GM19463 (cell line): ENCODE results near the gene FOLR2.

Experiments used
- ATAC-seq: cut with Tn5 transposase; IDR thresholded peaks from one replicate; pipeline ENCODE4 v1.9.1; 2021; ENCODE audit warnings: mild to moderate bottlenecking, moderate library complexity; ENCODE audit not compliant: unreplicated experiment

Gene FOLR2

GRCh38 chr11:72239849-72240460 lies 23.4 kb downstream of the FOLR2 start:
- ATAC-seq = no peak

DNA sequence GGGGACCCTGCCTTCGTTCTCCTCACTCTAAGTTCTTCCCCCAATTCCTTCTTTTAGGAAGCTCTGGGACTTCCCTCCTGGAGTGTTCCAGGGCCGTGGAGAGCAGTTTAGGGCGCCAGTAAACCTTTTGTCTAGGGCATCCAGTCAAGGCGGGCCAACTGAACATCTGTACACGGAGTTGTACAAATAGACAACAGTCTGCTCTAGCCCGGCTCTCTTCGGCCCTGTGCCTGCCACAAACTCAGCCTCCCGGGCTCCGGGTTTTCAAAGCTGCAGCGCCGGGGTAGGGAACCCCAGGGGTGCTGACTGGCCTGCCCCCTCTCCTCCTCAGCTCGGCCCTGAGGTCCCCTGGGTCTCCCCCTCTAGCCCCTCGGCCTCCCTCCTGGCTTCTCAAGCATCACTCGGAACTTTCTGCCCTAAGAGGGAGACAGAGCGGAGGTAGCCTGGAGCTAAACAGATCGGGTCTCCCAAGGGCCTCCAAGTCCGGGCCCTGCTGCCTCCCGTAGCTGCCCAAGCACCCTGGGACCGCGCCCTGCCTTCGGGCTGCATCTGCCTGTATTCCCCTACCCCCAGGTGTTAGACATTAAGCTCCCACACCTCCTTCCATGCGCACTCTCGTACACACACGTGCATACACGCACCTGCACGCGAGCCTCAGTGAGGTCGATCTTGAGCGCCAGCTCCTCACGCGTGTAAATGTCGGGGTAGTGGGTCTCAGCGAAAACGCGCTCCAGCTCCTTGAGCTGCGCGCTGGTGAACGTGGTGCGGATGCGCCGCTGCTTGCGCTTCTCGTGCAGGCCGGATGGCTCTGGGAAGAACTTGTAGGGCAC lies 24.1 kb downstream of the FOLR2 start:
- ATAC-seq = no peak

DNA sequence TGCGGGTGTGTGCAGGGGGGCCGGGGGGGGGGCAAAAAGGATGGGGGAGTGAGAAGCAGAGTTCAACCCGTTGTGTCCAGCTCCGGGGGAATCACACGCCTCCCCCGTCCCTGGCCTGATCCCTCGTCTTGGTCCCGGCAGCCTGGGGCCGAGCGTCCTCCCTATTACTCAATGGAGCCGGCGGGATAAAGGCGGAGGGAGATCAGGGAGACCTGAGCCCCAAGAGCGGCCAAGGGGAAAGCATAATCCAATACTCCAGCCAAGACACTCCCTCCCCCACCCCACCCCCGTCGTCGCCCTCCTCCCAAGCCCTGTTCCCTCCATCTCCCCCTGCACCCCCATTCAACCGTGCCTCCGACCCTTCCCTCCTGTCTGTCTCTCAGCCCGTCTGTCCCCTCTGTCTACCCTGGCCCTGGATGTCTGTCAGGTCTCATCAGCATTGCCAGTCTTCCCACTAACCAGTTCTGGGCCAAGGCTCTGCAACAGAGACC lies 24.7 kb downstream of the FOLR2 start:
- ATAC-seq = no peak

DNA sequence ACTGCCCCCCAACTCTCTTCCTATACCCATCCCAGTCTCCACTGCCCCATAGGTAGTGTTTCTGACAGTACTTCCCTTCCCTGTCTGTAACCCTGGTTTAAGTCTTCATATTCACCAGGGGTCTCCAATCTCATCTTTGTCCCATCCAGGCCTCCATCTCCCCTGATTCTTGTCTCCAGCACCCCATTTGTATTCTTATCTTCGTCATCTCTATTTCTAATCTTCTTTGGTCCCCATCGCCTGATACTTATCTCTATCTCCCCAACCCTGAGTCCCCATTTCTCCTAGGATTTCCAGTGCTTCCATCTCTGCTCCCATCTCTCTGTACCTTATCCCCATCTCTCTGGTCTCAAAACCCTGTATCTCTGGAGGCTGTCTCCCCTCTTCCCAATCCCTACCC lies 25.5 kb downstream of the FOLR2 start:
- ATAC-seq = no peak

- ATAC-seq = no peak
Observed at GRCh38 chr11:72243173-72244059, 26.8 kb downstream of the FOLR2 start.

DNA sequence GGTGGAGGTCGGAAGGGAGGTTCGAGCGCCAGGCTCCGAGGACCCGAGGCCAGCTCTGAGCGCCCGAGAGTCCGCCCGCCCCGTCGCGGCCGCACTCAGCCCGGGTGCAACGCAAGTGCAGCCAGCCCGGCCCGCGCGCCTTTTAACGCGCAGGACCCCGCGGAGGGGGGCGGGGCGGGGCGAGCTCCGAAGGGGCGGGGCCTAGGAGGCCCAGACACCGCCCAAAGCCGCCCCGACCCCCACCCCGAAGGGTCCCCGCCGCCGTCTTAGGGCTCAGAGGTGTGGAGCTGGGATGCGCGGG lies 27.4 kb downstream of the FOLR2 start, which contains the start of gene PHOX2A:
Gene PHOX2A (minus strand): TSS at position 117 of the 301 bp plus-strand sequence. CDS start 172 bp downstream, outside the sequence.
- no peak for ATAC-seq

- ATAC-seq = no peak
Observed at GRCh38 chr11:72244361-72245262, 28.0 kb downstream of the FOLR2 start.

- ATAC-seq = no peak
Observed at GRCh38 chr11:72245263-72245816, 28.7 kb downstream of the FOLR2 start.

GRCh38 chr11:72247584-72247983 lies 31.0 kb downstream of the FOLR2 start:
- ATAC-seq = no peak

GRCh38 chr11:72249961-72250360 lies 33.4 kb downstream of the FOLR2 start:
- ATAC-seq = no peak

- no peak for ATAC-seq
Observed at GRCh38 chr11:72250661-72251464, 34.3 kb downstream of the FOLR2 start.

DNA sequence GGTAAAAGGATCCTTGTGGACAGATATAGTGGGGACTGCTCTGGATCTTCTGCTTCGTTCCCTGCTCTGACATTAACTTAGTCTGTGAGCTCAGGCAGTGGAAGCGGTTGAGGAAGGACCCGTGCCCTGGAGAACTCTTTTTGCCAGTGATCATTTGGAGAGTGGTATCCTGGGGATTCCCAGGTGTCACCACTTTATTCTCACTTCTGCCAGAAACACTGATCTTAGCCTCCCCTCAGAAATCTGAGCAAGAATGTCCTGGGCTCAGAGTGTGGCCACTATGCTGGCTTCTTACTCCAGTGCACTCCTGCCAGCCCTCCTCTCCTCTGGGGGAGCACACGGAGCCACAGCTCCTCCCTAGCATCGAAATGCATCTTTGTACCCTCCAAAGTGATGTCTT lies 35.0 kb downstream of the FOLR2 start:
- no peak for ATAC-seq

GRCh38 chr11:72253392-72253791 lies 36.8 kb downstream of the FOLR2 start:
- no peak for ATAC-seq

GRCh38 chr11:72254299-72254993 lies 37.9 kb downstream of the FOLR2 start:
- ATAC-seq = no peak

- no peak for ATAC-seq
Observed at GRCh38 chr11:72257570-72257969, 41.0 kb downstream of the FOLR2 start.

- no peak for ATAC-seq
Observed at GRCh38 chr11:72259490-72259889, 42.9 kb downstream of the FOLR2 start.

- ATAC-seq = no peak
Observed at GRCh38 chr11:72260574-72260973, 44.0 kb downstream of the FOLR2 start.

DNA sequence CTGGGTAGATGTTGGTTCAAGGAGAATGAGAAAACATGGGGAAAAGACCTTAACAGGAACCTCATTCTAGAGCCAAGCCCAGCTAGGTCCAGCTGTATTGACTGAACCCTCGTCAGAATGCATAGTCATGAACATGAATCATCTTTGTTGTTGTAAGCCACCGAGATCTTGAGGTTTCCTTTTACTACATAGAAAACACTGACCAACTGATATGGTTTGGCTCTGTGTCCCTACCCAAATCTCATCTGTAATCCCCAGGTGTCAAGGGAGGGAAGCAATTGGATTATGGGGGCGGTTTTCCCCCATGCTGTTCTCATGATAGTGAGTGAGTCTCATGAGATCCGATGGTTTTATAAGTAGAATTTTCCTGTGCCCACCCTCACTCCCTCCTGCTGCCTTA lies 46.8 kb downstream of the FOLR2 start:
- no peak for ATAC-seq

DNA sequence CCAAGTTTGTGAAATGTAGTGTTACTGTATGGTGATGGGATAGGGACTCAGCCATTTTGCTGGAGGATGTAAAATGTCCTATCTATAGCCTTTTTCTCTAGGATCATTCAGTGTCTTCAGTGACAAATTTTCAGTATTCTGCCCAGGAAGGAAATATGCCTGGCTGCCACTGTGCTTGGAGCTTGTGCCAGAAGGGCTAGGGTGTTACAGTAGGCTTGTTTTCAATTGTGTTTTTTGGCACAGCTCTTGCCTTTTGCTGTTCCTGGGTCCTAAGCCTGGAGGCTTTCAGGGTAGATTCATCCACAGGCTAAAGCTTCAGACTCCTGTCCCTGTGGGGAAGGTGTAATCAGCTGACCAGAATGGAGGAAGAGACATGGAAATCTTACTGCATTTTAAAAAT lies 49.4 kb downstream of the FOLR2 start:
- ATAC-seq = no peak
